PC-9 (cell line): ENCODE results near the gene GGPS1.

Source experiments
- EZH2 ChIP-seq: fragments of 200-600 bp; sonication (generic); IDR thresholded peaks from 2 replicates; pipeline ENCODE4 v1.8.0; 2017; ENCODE audit warnings: antibody characterized with exemption, low read depth
- TF ChIP-seq, protein P1 (sequence below): fragments of 200-600 bp; sonication (generic); conservative IDR thresholded peaks from 2 replicates; pipeline ENCODE4 v1.6.1; 2017; ENCODE audit warnings: mixed run types, antibody characterized with exemption, mild to moderate bottlenecking, moderate library complexity

DNA sequence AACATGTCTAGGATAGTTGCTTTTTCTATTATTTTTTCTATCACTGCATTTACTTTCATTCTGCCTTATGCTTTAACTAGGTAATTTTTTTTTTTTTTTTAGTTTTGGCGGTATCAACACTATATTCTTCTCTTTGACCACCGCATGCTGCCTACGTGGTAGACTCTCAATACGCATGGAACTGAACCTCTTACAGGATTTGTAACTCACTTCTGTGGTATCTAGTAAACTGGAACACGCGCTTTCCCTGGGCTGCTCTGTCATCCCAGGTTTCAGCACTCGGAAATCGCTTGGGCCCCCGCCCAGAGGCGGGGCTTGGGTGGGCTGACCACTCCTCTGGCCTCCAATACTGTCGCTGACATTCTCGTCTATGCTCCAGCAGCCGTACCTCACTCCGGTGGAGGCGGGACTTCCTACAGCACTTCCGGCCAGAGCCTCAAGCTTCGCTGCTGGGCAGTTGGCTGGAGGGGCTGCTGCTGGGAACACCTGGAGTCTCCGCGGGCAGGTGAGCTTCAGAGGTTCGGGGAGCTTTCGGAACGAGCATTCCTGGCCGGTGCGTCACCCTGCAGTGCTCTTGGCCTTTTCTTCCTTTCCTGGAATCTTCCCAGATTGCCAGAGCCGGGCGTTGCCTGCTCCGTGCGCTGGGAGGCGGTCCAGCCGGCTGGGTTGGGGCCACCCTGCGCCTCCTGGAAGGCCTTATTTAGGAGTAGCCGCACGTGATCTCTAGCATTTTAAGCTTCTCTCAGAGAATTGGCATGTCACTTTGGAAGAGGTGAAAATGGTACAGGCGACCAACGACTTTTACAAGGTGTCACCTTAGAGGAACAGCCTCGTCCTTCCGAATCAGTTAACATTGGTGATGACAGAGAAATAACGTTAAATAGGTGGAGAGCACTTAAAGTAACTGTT lies 38.9 kb downstream of the GGPS1 start, which contains the start of gene TBCE:
- TF ChIP-seq, protein P1, sequence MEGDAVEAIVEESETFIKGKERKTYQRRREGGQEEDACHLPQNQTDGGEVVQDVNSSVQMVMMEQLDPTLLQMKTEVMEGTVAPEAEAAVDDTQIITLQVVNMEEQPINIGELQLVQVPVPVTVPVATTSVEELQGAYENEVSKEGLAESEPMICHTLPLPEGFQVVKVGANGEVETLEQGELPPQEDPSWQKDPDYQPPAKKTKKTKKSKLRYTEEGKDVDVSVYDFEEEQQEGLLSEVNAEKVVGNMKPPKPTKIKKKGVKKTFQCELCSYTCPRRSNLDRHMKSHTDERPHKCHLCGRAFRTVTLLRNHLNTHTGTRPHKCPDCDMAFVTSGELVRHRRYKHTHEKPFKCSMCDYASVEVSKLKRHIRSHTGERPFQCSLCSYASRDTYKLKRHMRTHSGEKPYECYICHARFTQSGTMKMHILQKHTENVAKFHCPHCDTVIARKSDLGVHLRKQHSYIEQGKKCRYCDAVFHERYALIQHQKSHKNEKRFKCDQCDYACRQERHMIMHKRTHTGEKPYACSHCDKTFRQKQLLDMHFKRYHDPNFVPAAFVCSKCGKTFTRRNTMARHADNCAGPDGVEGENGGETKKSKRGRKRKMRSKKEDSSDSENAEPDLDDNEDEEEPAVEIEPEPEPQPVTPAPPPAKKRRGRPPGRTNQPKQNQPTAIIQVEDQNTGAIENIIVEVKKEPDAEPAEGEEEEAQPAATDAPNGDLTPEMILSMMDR: no peak; the same call in 1 of the 2 replicates
- TF ChIP-seq EZH2: no peak
